Measurements from ENCODE around the gene GTPBP3. TPM values are rescaled to one million over a fixed set of nuclear protein-coding genes. Genes with fewer than 3 reads are reported as not detected.

Gene GTPBP3
- total and polyA plus RNA-seq, 2 of the 8 experiments (the other 6 are each of a cell fraction or from before 2014, with no cell fraction given), result 30.4 to 56.0 TPM

GRCh38 chr19:17323300-17323963 lies 13.9 kb upstream of the GTPBP3 start (continued):
- TF ChIP-seq CBX5 (IDR thresholded peaks at IDR 0.05; ENCODE audit: low read depth, low read length) (no peak), CHD2 (IDR thresholded peaks at IDR 0.05; ENCODE audit: low read length) (no peak), SIRT6 (IDR thresholded peaks at IDR 0.05; ENCODE audit: low read length) (no peak), TCF12 (IDR thresholded peaks at IDR 0.05; ENCODE audit: low read depth, low read length) (no peak), KDM5A (IDR thresholded peaks at IDR 0.05; ENCODE audit: low read length) (no peak)
